ENCODE data around the gene STN1.

GRCh38 chr10:103852189-103852711 is 65.7 kb downstream of the STN1 start:
- no peak for TF ChIP-seq POLR2A (IDR thresholded peaks at IDR 0.05)
- no peak for TF ChIP-seq CTCF (IDR thresholded peaks at IDR 0.05)
